ENCODE results near the gene SMOC2.

SMOC2 gene

GRCh38 chr6:168414336-168415097 is 26.5 kb upstream of the SMOC2 start:
- DNase-seq (ENCODE audit: insufficient read length, low spot score) (no peak), FAIRE-seq (no peak)

DNA sequence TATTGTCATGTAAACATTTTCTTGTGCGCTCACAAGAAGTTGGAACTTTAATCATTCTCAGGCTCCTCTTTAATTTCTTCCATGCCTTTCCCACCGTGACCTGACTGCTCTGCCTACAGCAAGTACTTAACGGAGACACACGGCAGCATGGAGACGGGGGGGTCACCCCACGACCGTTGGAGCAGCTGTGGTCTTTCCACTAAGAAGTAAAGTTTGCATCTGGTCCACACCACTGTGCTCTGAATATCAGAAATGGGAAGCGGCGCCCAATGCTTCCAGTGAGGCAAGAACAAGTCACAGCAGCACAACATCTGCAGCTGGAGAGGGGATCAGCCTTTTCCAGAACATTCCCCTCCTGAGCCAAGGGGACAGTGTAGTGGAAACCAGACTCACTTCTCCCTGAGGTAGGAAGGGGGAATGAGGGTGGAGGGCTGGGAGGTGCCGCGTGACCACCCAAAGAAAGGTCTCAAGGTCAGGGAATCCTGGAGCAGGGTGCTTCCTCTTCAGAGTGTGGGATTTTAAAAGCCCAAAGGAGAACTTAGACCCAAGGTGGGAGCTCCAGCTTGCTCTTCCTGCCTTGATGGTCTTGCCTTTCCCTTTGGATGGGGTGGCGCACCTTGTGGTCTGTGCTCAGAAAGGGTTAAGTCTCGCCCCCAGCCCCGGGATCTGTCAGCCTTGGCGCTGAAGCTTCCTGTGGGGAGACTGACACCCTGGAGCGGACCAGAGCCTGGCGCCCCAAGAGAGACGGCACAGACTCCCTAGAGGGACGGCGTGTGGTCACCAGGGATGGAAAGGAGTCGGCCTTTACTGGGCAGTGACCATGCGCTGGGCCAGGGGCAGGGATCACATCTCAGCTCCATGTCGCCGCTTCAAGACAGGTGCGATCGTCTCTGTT is 25.6 kb upstream of the SMOC2 start:
- DNase-seq (ENCODE audit: insufficient read length, low spot score): no peak
- no peak for FAIRE-seq

GRCh38 chr6:168415993-168416530 is 24.9 kb upstream of the SMOC2 start:
- FAIRE-seq (no peak), DNase-seq (ENCODE audit: insufficient read length, low spot score) (no peak)

GRCh38 chr6:168416531-168416930 is 24.5 kb upstream of the SMOC2 start:
- FAIRE-seq: no peak
- no peak for DNase-seq (ENCODE audit: insufficient read length, low spot score)

DNA sequence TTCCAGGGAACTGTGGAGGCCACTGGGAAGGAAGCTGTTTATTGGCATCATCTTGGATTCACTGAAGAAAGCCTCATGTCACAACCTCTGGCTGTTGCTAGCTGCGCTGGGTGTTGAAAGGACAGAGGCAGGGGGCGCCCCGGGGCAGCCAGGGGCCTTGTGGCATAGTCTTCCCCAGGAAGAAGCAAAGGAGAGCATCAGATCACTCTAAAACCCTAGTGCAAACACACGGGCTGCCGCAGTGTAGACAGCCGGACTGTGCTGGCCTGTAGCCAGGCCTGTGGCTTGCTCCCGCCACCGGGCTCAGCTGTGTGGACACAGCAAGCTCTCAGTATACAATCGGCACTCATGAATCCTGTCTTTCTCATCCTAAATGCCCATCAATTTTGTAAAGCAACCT is 23.8 kb upstream of the SMOC2 start:
- FAIRE-seq: no peak
- no peak for DNase-seq (ENCODE audit: insufficient read length, low spot score)

- DNase-seq (ENCODE audit: insufficient read length, low spot score) (no peak), FAIRE-seq (no peak)
These were observed 23.1 kb upstream of the SMOC2 start for GRCh38 chr6:168417679-168418557.

DNA sequence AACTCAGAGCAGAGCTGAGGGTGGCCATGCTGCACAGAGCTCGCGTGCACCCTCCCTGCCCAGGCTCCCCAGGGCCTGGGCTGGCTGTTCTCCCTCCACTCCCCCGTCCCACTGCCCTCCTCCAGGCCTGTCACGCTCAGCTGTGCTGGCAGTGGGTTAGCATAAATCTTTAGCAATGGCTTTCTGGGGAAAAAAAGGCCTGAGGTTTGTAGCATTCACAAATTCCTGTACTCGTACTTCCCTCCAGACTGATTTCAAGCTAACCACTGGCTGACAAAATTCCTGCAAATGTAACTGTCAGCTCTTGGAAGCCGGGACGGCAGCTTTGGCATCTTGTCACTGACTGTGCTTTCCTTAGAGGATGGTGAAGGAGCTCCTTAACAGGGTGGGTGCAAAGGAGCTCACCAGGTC is 22.3 kb upstream of the SMOC2 start:
- FAIRE-seq (no peak), DNase-seq (ENCODE audit: insufficient read length, low spot score) (no peak)

- no peak for FAIRE-seq
- no peak for DNase-seq (ENCODE audit: insufficient read length, low spot score)
These were observed 21.4 kb upstream of the SMOC2 start for GRCh38 chr6:168419569-168419968.

DNA sequence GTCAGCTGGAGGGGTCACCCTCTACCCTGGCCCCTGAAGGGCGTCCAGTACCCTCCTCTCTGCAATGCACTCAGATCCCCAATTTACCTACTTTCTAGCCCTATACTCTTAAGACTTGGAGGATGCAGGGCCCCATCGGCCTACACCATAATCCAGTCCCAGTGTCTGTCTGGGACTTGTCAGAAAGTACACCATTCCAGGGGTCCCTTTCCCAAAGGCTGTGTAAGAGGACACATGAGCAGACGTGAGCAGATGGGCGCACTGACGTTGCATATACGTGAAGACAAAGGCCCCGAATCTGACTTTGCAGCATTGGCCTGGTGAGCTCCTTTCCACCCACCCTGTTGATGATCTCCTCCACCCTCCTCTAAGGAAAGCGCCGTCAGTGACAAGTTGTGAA is 20.9 kb upstream of the SMOC2 start:
- FAIRE-seq: no peak
- DNase-seq (ENCODE audit: insufficient read length, low spot score): no peak

DNA sequence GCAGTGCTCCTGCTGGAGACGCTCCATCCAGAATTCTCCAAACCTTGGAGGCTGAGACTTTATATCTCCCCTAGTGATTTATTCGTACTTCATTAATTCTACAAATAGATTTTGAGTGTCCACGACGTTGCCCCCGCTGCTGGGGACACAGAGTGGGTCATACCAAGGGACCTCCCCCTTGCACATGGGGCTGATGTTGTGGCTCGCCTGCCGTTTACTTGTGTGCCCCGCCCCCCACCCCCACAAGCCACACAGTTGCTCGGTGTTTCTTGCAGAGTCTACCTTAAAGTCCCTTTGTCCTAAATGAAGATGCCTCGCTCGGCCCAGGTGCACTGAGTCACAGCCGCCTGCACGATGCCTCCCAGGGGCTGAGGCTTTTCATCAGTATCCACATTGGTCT is 20.3 kb upstream of the SMOC2 start:
- FAIRE-seq (no peak), DNase-seq (ENCODE audit: insufficient read length, low spot score) (no peak)

DNA sequence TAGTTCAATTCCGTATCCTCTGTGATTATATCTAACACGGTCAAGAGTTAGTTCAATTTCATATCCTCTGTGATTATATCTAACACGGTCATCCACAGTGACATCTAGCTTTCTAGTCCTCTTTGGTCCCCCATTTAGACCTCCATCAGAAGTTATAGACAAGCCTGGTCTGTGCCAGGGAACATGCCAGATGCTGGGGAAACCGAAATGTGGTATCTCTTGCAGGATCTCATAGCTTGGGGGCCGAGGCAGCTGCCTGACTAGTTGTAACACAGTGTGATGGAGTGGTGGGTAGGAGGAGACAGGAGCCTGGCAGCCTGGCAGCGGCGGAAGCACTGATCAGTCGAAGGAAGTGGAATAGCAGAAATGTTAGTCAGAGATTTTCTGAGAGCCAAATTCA is 13.8 kb upstream of the SMOC2 start:
- FAIRE-seq: no peak
- no peak for DNase-seq (ENCODE audit: insufficient read length, low spot score)

- DNase-seq (ENCODE audit: insufficient read length, low spot score) (no peak), FAIRE-seq (no peak)
These were observed 12.7 kb upstream of the SMOC2 start for GRCh38 chr6:168428052-168428826.

GRCh38 chr6:168428863-168429262 is 12.1 kb upstream of the SMOC2 start:
- no peak for DNase-seq (ENCODE audit: insufficient read length, low spot score)
- no peak for FAIRE-seq

- no peak for DNase-seq (ENCODE audit: insufficient read length, low spot score)
- FAIRE-seq: no peak
These were observed 8.8 kb upstream of the SMOC2 start for GRCh38 chr6:168432196-168432595.

DNA sequence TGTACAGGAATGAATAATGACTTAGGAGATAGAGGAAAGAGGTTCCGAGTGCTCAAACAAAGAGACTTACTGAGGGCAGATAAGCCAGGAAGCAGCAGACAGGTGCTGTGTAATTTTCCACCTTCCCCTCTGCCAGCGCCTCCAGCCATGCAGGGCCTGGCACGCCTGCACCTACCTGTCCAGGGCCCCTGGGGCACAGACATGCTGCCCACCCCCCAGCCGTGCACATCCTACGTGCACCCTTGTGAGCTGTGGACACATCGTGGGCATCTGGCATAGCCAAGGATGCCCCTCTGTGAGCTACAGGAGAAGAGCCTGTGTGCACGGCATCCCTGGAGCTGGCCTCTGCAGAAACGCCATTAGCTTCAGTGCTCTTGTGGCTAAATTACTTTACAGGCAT is 7.1 kb upstream of the SMOC2 start:
- no peak for DNase-seq (ENCODE audit: insufficient read length, low spot score)
- no peak for FAIRE-seq

DNA sequence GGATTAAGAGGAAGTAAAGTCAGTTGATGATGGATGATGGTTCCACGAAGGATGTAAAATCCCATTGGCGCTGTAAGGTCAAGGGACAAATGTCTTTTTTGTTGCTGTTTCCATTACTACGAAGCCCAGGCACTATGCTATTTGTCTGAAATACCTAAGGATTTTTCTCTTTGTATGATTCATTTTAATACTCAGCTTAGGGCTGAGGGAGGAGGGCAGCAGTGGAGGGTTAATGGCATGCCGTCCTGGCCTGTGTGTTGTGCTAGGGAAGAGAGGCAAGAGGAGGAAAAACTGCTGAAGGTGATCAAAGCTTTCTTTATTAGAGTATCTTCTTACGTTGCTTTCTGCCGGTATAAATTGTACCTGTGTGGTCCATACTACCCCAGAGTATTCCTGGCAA is 6.5 kb upstream of the SMOC2 start:
- FAIRE-seq (no peak), DNase-seq (ENCODE audit: insufficient read length, low spot score) (no peak)

GRCh38 chr6:168437751-168438150 is 3.2 kb upstream of the SMOC2 start:
- FAIRE-seq (no peak), DNase-seq (ENCODE audit: insufficient read length, low spot score) (no peak)

DNA sequence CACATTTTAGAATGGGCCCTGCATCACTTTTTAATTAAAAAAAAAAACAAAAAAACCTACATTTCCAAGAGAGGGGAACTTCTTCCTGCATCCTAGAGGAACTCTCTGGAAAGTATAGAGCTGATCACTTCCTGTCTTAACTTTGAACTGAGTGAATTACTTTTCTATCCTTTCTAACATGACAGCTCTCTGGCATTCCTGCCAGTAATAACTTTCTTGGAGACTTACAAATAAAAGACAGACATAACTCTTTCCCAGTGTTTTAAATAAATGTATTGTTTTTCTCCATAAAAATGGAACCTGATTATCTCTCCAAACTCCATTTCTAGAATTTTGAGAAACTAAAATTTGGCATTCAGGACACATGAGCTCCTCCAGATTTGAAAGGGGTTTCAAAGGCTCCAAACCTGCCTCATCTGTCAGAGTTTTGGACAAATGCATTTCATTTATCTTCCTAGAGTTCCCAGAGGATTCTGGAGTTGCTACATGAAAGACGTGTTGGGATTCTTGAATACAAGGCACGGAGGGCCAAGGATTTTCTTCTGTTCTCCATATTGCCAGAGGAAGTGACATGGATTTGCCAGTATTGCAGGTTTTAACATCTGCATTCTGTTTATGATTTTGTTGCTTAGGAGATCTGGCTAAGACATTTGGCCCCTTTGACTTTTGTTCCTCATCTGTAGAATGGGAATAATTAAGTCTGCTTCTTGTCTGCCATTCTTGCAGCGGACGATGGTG is 2.0 kb upstream of the SMOC2 start:
- FAIRE-seq: no peak
- DNase-seq (ENCODE audit: insufficient read length, low spot score): no peak

- FAIRE-seq (no peak), DNase-seq (ENCODE audit: insufficient read length, low spot score) (no peak)
These were observed 1.1 kb upstream of the SMOC2 start for GRCh38 chr6:168439794-168440450.

All from HTR-8/SVneo (cell line).